ENCODE measurements around the gene ROMO1. TPM values are rescaled to one million over a fixed set of nuclear protein-coding genes. Genes with fewer than 3 reads are reported as not detected.
"Not testable (repeated sequence)": the region's sequence is repeated elsewhere in the genome, so short reads cannot be mapped to it uniquely, and the experiment has no call there.

The ROMO1 gene
- total RNA-seq, 4 donors from 2014 or later = 64.7 to 402 (median 229) TPM

- intact Hi-C loops (cut with DNase I) = loop anchor here (10.0 kb wide), 1 partner anchor 175 kb away; no protein-coding TSS in a partner anchor
- TF ChIP-seq POLR2A (IDR thresholded peaks at IDR 0.05) (no peak), CTCF (IDR thresholded peaks at IDR 0.05) (no peak)
- H3K4me1 ChIP-seq = peaks cover 0 to 8% of the 10 kb centered on the region in 2 donors
Measured at GRCh38 chr20:35710039-35710438, 10.8 kb downstream of the ROMO1 start.

GRCh38 chr20:35710884-35711587, 11.8 kb downstream of the ROMO1 start:
- Histone ChIP-seq H3K36me3 (peaks cover 75 to 78% of the 10 kb centered on the region in 2 donors), H3K9me3 (no peaks in the 10 kb centered on the region), H3K27ac (no peak overlapping the region), H3K27me3 (no peaks in the 10 kb centered on the region), H3K4me1 (peaks cover 0 to 8% of the 10 kb centered on the region in 2 donors), H3K4me3 (replicated peaks in 1 of 3) (no peak overlapping the region)
- TF ChIP-seq POLR2A (IDR thresholded peaks at IDR 0.05) = no peak
- TF ChIP-seq CTCF (IDR thresholded peaks at IDR 0.05) = no peak
- no peak for DNase-seq
- intact Hi-C loops (cut with DNase I) = loop anchor here (10.0 kb wide), 1 partner anchor 174 kb away; no protein-coding TSS in a partner anchor
- 80 to 82% methylated on average over 6 of the region's 6 CpGs for WGBS, 2 donors

More at GRCh38 chr20:35710039-35710438, 10.8 kb downstream of the ROMO1 start:
- DNase-seq = no peak
- Histone ChIP-seq H3K27ac (no peak overlapping the region), H3K36me3 (peaks cover 75 to 78% of the 10 kb centered on the region in 2 donors), H3K9me3 (no peaks in the 10 kb centered on the region), H3K4me3 (replicated peaks in 1 of 3) (no peak overlapping the region), H3K27me3 (no peaks in the 10 kb centered on the region)

- no peak for TF ChIP-seq CTCF (IDR thresholded peaks at IDR 0.05)
- TF ChIP-seq POLR2A (IDR thresholded peaks at IDR 0.05) = no peak
- Histone ChIP-seq H3K9me3 (no peaks in the 10 kb centered on the region), H3K36me3 (peaks cover 75 to 78% of the 10 kb centered on the region in 2 donors), H3K27me3 (no peaks in the 10 kb centered on the region), H3K4me1 (peaks cover 0 to 8% of the 10 kb centered on the region in 2 donors), H3K27ac (no peak overlapping the region), H3K4me3 (replicated peaks in 1 of 3) (no peak overlapping the region)
- WGBS, 2 donors = 82 to 85% methylated on average over 6 of the region's 6 CpGs
- no peak for DNase-seq
- intact Hi-C loops (cut with DNase I) = loop anchor here (10.0 kb wide), 1 partner anchor 173 kb away; no protein-coding TSS in a partner anchor
Measured at GRCh38 chr20:35711588-35712209, 12.5 kb downstream of the ROMO1 start.

- intact Hi-C loops (cut with DNase I) = loop anchor here (10.0 kb wide), 1 partner anchor 172 kb away; no protein-coding TSS in a partner anchor
- not testable (repeated sequence) for H3K27ac ChIP-seq; H3K27me3 ChIP-seq; H3K4me3 ChIP-seq (replicated peaks in 1 of 3); H3K4me1 ChIP-seq; DNase-seq; H3K9me3 ChIP-seq
- peaks cover 68 to 83% of the 10 kb centered on the region in 2 donors for H3K36me3 ChIP-seq
- 95% methylated on average over 9 of the region's 9 CpGs for WGBS, 2 donors
Measured at GRCh38 chr20:35713120-35713519, 13.9 kb downstream of the ROMO1 start.

GRCh38 chr20:35714127-35714526, 14.9 kb downstream of the ROMO1 start:
- no peak overlapping the region for H3K27ac ChIP-seq
- DNase-seq = no peak
- H3K9me3 ChIP-seq = no peaks in the 10 kb centered on the region
- intact Hi-C loops (cut with DNase I) = loop anchor here (10.0 kb wide), 1 partner anchor 171 kb away; no protein-coding TSS in a partner anchor
- 75 to 80% methylated on average over 4 of the region's 4 CpGs for WGBS, 2 donors
- peaks cover 0 to 4% of the 10 kb centered on the region in 2 donors for H3K4me1 ChIP-seq
- peaks cover 76 to 90% of the 10 kb centered on the region in 2 donors for H3K36me3 ChIP-seq
- no peaks in the 10 kb centered on the region for H3K27me3 ChIP-seq
- no peak overlapping the region for H3K4me3 ChIP-seq (replicated peaks in 1 of 3)
- TF ChIP-seq CTCF (IDR thresholded peaks at IDR 0.05) = no peak
- TF ChIP-seq POLR2A (IDR thresholded peaks at IDR 0.05) = no peak
